GM19023 (cell line): ENCODE data around the gene LY6G5C.
A peak's percentile ranks its signal among the peaks of the same experiment; 100 is the strongest.

ENCODE experiments used
- ATAC-seq: cut with Tn5 transposase; IDR thresholded peaks from one replicate; pipeline ENCODE4 v1.9.1; 2021; ENCODE audit warnings: mild to moderate bottlenecking, moderate library complexity; ENCODE audit not compliant: unreplicated experiment

LY6G5C gene

DNA sequence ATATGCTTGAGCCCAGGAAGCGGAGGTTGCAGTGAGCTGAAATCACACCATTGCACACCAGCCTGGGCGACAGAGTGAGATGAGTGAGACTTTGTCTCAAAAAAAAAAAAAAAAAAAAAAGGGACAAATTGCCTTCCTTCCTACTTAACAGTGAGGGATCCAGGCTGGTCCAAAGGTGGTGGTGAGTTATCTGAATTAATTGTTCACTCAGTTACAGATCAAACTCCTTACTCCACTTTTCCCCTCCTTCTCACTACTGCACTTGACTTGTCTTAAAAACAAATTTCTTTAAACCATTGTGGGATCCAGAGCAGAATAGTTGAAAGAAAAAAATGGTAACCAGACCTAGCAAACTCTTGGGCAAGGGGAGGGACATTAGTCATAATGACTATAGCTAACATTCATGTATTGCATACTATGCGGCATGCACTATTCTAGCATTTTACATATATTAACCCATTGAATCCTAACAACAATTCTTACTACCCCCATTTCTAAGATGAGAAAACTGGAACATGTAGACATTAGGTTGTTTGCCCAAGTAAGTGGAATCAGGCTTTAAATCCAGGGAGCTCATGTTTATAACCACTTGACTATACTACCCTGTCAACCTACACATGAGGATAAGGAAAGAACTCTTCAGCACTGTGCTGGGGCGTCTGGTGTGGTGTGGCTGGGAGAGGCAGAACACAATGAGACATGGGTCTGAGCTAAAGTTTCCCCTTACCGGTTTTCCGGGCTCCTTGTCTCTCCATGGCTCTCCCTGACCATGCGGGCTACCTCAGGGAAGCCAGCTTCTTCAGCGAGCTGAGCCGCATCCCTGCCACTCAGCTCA lies 17.5 kb downstream of the LY6G5C start:
- no peak for ATAC-seq

DNA sequence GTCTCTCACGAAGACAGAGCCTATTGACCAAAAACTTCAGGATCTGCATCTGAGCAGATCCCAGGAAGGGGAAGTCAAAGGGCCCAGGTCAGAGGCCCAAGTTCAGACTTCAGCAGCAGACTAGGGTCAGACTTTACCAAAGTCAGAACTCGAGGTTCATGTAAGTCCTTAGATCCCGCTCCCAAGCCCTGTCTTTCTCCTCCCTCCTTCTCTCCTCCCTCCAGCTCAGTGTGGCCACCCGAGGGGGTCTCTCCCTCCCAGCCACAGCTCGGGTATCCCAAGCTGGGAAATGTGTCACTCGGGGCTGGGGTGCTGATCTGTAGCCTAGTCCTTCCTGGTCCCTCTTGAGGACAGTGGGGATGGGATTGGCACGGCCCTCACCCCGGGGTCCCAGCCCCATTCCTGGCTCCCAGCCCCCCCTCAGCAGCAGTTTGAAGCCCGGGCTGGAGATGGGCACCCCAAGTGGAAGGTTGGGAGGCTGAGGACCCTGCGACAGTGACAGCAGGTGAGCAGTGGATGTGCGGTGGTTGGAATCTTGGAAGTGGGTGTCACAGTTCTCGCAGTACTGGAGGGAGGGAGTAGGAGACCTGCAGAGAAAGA lies 18.6 kb downstream of the LY6G5C start:
- ATAC-seq = no peak

DNA sequence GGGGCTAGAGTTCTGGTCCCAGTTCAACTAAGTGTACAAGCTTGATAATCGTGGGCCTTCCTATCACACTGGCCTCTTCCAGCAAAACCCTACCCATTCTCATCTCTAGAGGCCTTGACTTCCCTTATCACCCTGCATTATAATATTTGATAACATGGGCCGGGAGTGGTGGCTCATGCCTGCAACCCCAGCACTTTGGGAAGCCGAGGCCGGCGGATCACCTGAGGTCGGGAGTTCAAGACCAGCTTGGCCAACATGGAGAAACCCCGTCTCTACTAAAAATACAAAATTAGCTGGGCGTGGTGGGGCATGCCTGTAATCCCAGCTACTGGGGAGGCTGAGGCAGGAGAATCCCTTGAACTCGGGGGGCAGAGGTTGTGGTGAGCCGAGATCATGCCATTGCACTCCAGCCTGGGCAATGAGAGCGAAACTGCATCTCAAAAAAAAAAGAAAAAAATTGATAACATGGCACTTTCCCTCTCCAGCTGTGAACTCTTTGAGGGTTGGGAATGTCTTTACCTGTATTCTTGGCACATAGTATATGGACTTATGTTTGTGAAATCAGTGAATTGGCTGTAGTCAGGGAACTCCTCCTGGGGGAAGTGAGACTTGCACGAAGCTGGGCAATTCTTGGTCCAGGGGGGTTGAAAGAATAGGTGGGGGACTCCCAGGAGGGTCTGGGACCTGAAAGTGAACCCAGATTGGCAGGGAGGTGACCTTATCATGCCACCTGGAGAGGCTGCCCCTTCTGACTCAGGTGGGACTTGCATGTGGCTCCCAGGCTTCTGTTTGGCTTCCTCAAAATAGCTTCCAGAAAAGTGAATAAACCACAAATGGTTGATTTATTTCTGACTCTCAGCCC lies 19.4 kb downstream of the LY6G5C start:
- no peak for ATAC-seq

DNA sequence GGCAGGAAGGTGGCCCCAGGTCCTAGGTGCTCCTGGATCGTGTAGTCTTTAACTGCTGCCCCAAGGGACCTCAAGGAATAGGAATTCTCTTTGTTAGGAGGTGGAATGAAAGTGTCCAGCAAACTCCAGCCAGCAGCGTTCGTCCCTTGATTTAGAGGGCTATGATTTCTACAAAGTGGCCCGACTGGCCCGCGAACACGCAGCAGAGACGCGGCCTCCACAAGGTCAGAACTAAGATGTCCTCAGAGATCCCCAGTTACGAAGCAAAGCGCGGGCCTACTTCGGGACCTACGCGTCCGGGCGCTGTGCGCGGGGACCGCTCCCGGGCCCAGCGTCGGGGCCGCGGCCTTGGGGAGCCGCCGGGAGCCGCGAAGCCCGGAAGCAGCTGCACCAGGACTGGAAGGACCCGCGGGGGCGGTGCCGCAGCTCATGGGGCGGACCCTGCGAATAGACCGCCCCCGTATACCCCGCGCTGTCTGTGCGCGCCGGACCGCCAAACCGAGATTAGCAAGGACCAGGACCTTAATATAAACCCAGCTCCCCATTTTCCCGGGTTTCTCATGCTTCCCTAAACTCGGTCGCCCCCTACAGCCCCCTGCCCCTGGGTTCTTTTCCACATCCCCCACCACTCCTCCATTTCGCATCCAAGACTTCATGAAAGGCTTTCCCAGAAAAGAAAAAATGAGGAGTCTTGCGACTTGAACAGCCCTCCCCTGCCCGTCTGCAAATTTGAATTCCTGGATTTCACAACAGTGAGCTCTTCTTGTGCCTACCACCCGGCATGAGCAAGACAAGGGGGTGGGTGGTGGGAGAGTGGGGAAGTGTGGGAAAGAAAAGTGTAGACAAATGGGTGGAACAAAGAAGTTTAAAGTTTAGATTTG lies 20.2 kb downstream of the LY6G5C start, which contains the start of gene C6orf47:
TSS of gene C6orf47 (minus strand) at position 398 of the 881 bp plus-strand sequence. CDS start 831 bp downstream, outside the sequence.
- ATAC-seq = peak; percentile 56

DNA sequence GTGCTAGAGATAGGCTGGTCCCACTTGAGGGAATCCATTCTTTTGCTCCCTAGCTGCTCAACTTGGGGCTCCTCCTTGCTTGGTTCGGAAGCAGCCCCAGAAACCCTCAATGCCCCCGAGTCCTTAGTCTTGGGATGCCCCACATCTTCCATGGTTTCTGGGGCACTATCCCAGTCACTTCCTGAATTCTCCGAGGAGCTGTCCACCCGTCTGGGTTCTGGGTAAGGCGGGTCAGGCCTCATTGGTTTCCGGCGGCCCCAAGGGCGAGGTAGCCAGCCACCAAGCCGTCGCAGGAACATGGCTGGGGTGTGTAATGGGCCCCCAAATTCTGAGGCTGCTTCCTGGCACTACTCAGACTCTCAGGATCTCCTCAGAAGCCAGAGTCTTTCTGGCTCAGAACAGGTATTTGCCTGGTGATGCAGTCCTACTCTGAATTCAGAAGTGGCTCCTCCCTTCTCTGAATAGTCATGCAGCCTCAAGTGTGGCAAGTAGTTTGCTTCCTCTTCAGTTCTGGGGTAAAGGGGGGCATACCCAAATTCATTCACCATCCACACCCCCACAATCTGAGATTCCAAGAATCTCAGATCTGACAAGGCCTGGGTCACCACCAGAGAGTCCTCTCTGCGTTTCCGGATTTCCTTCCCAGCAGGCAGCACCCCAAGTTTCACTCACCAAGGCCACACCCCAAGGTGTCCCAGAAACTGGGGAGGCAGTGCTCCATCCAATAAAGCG lies 21.1 kb downstream of the LY6G5C start:
- no peak for ATAC-seq

DNA sequence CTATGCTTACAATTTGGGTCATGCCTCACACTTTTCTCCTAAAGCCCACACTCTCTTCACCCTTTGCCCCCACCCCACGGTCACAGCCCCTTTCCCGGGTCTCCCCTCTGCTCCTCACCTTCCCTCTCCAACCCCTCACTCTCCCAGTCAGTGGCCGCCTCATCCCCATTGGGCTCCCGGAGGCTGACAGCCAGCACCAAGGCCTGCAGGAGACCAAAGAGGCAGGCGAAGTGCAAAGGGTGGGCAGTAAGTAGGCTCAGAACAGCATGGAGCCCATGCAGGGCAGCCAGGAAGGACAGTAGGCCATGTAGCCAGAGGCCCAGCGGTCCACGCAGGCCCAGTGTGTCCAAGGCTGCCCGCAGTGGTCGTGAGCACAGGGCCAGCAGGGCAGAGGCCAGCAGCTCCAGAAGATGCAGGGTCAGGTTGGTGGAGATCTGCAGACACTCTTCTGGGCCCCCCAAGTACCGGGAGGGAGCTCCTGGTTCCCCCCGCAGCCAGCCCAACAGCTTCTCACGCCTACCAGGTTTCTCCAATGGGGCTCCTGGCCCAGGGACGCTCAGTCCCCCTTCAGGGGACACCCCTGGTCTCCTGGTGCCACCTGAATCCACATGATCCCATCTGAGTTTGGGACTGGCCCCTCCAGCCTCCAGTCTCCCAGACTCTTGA lies 21.8 kb downstream of the LY6G5C start:
- no peak for ATAC-seq

DNA sequence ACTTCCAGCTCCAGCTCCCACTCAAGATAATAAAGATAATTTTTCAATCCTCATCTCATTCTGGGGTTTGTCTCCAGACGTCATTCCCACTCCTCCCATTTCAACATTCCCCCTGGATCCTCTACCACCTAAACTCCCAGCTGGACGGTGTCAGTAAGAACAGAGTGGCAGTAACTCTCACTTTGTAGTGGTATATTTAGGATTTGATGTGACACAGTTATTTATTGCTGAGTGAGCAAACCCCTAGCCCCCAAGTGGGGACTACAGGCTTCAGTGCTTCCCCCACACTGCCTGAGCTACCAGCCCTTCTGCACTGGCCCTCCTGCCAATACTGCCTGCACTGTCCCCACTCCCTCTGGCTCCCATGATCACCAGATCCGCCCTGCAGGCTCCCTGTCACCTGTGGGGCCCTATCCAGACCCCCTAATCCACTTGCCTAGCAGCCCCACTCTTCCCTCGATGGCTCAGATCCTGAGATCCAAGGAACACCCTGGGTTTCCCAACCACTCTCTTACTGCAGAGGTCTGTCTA lies 22.6 kb downstream of the LY6G5C start:
- ATAC-seq = no peak

DNA sequence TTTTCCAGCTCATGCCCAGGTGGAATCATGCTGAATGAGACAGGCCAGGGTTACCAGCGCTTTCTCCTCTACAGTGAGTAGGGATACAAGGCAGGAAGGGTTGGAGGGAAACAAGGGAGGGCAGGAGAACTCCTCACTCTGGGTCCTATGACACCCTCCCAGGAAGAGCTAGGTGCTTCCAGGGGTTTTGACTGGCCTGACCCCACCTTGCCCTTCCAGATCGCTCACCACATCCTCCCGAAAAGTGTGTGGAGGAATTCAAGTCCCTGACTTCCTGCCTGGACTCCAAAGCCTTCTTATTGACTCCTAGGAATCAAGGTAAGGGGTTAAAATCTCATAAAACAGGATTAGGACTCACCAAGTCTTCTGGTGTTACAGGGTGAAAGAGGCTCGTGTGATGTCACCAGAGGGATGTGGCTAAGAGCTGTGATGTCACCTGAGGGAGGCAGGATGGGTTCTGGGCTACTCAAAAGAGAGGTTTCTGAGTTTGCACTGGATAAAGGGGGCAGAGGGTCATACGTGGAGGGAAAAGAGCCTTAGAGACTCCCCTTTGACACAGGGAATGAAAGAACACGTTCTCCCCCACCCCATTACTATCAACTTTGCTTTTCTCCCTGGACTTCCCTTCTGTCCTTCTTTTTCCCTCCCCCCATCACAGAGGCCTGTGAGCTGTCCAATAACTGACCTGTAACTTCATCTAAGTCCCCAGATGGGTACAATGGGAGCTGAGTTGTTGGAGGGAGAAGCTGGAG lies 23.3 kb downstream of the LY6G5C start:
- no peak for ATAC-seq

DNA sequence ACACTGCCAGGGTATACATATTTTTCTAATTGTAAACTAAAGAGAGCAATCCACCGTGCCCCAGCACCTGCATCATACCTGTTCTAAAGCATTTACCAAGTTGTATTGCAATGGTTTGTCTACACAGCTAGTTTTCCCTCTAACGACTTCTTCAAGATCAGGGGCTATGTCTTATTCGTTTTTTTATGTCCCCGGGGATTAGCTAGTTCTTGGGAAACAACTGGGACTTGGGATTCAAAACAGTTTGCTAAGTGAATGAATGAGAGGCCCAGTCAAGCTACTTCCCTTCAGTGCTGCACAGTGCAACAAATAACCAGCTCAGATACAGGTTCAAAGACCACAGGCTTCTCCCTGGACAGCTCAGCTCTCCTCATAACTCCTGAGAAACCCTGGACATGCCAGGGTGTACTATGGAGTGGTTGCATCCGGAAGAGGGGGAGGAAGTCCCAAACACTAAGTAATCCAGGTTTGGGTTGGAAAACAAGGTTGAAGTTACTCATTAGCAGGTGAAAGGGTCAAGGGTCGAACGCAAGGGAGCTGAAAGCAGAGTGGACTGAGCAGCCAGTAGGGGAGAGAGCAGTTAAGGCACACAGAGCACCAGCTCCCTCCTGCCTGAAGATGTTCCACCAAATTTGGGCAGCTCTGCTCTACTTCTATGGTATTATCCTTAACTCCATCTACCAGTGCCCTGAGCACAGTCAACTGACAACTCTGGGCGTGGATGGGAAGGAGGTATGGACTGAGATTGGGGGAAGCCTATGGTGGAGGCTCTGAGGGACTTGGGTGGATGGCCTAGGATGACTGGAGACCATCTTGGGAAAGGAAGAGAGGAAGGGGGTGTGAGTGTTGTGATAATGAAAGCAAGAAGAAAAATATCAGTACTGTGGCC lies 25.3 kb downstream of the LY6G5C start, which contains the start of gene APOM:
TSS of gene APOM (plus strand) at position 546 of the 889 bp plus-strand sequence. CDS start at position 619, 73 bp downstream.
- no peak for ATAC-seq

DNA sequence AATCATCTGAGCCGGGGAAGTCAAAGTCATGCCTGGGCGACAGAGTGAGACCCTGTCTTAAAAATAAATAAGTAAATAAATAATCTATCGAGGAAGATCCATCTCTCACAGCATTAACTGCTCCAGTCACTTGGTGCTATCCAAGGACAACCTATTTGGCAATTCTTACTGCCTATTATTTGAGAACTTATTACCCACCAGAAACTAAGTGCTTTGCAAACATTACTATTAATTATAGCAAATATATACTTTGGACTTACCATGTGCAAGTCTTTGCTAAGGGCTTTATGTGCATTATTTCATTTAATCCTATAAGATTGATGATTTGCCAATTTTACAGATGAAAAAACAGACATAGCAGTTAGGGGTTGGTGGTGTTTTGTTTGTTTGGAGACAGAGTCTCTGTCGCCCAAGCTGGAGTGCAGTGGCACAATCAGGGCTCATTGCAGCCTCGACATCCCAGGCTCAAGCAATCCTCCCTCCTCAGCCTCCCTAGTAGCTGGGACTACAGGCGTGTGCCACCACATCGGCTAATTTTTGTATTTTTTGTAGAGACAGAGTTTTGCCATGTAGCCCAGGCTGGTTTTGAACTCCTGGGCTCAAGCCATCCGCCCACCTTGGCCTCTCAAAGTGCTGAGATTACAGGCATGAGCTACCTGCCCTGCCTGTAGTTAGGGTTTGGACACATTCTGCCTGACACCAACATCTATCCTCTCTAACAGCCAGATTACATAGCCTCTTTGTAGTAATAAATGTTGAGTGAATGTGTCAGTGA lies 26.1 kb downstream of the LY6G5C start:
- ATAC-seq = no peak

DNA sequence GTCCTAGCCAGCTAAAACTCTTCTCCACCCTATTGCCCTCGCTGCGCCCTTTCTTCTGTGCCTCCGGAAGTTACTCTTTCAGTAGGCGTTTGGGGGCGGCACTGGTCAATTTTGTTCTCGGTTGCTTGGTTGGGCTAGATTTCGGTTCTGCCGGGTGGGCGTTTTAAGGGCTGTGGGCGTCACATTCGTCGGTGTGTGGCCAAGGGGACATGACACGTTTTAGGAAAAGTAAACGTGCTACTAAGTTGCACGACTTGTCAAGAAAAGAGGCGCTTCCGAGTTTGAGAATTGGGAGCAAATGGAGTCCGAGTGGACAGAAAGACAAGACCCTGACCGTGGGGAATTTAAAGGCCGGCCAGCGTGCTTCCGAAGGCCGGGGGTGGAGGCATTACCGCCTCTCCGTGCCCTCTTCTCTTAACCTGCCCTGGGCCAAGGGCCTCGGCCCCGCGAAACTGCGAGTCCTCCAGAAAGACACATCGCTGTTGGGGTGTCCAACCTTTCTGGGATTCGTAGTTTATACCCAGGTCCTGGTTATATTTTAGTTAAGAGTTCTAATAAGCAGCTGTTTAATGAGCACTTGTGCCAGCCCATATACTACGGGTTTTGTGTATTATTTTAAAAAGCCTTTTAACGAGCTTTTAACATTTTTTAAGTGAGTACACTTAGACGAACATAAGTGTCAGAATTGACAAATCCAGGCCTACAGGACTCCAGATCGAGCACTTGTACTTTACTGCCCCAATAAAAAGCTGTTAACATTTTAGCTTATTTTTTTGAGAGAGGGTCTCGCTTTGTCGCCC lies 27.7 kb downstream of the LY6G5C start:
- peak; percentile 61 for ATAC-seq

DNA sequence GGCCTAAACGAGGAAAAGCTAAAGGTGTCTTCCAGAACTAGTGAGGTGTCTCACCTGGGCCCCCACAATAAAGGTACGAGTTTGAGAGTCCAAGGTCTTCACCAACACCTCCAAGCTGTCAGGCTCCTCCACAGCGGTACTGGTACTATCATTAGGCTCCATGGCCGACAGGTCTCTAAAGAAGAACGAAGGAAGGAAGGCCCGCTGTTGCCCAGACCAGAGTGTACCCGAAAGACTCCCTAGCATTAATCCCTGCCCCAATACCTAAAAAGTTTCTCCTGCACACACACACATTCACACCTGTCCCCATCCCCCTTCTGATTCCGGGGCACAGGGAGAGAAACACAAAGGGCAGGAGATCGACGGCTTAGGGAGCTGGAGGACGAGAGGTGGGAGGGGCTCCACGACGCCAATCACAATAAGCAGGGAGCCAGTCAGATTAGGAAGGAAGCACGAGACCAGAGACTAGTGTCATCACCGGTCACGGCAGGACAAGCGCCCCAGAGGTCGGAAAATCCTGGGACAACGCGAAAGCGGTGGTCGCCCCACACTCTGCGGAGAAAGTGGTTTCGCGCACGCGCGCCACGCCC lies 29.2 kb downstream of the LY6G5C start:
- peak; percentile 18 for ATAC-seq

DNA sequence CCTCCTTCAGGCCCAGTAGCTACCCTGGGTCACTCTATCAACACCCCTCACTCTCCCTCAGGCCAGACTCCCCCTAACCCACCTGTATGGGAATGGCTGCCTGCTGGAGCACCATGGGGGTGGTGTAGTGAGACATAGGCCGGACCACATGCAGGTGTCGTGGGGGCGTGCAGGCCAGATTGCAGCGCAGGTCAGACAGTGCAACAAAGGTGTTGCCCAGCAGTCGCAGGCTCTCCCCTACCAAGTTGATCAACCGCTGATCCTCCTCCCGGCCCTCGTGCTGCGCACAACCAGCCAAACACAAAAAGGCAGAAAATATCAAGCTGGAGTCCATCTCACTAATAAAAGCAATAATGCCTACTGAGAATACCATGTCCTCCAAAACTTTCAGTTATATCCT lies 35.5 kb downstream of the LY6G5C start:
- ATAC-seq = no peak

DNA sequence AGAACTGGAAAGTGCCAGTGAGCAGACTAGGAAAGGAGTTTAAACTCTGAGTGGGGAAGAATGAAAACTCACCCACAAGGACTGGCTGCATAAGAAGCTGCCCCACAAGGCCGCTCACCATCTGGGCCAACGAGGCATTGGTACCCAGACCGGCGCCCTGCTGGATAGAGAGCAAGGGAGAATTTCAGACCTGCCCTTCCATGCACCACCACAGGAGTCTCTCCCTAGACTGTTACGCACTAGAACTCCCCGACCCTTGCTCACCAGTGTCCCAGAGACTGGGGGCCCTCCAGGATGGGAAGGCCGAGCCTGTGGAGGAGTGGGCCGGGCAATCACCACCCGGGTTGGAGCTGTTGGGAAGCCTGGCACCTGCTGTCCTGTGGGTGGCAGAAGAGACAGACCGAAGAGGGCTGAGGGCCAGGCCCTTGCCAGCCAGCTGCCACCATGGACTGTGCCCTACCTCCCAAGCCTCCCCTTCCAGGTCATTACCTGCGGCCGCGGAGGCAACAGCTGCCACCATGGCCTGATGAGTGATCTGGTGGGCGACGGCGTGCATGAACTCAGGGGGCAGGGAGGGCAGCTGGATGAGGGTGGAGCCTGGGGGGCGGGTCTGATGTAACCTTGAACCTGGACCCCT lies 36.9 kb downstream of the LY6G5C start:
- no peak for ATAC-seq
